Measurements from ENCODE around the gene SPCS2. TPM values are rescaled to one million over a fixed set of nuclear protein-coding genes. Genes with fewer than 3 reads are reported as not detected.

SPCS2 gene
- total RNA-seq, 1 experiment from 2014 or later = 116 TPM

DNA sequence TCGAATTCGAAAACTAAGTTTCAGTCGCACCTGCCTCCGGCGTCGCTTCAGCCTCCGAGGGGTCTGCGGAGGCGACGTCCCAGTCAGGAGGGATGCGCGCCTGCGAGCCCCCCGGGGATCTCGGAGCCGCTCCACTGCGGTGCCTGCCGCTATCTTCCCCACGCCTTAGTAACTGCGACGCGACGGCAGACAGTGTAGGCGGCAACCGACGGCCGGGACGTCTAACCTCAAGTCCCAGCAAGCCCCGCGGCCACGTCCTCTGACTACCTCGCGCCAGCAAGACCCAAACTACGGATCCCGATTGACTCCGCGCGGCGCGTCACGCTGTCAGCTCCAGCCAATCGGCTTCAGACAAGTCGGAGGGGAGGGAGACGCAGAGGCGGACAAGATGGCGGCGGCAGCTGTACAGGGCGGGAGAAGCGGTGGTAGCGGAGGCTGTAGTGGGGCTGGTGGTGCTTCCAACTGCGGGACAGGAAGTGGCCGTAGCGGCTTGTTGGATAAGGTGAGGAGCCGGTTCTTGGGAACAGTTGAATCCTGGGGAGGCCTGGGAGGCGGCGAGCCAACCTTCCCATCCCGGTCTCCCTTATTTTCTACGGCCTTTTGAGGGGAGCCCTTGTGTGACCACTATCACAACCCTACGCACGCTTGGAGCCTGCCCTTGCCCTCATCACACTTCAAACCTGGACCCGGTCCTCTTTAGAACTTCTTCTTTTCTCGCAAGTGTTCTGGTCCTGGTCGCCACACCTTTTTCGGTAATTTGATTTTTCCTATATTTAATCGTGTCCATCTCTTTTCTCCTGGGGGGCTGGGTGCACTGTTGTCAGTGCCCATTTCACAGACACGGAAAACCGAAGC is at the start of gene SPCS2, which contains the start of gene XRRA1 (continued):
- TF ChIP-seq, protein P1, sequence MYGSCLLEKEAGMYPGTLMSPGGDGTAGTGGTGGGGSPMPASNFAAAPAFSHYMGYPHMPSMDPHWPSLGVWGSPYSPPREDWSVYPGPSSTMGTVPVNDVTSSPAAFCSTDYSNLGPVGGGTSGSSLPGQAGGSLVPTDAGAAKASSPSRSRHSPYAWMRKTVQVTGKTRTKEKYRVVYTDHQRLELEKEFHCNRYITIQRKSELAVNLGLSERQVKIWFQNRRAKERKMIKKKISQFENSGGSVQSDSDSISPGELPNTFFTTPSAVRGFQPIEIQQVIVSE (CRISPR knock-in tag; IDR thresholded peaks at IDR 0.05; ENCODE audit: borderline replicate concordance) = no peak
- TF ChIP-seq, protein P2, sequence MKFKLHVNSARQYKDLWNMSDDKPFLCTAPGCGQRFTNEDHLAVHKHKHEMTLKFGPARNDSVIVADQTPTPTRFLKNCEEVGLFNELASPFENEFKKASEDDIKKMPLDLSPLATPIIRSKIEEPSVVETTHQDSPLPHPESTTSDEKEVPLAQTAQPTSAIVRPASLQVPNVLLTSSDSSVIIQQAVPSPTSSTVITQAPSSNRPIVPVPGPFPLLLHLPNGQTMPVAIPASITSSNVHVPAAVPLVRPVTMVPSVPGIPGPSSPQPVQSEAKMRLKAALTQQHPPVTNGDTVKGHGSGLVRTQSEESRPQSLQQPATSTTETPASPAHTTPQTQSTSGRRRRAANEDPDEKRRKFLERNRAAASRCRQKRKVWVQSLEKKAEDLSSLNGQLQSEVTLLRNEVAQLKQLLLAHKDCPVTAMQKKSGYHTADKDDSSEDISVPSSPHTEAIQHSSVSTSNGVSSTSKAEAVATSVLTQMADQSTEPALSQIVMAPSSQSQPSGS (CRISPR knock-in tag; IDR thresholded peaks at IDR 0.05; ENCODE audit: borderline replicate concordance, low read depth) = no peak
- TF ChIP-seq, protein P3, sequence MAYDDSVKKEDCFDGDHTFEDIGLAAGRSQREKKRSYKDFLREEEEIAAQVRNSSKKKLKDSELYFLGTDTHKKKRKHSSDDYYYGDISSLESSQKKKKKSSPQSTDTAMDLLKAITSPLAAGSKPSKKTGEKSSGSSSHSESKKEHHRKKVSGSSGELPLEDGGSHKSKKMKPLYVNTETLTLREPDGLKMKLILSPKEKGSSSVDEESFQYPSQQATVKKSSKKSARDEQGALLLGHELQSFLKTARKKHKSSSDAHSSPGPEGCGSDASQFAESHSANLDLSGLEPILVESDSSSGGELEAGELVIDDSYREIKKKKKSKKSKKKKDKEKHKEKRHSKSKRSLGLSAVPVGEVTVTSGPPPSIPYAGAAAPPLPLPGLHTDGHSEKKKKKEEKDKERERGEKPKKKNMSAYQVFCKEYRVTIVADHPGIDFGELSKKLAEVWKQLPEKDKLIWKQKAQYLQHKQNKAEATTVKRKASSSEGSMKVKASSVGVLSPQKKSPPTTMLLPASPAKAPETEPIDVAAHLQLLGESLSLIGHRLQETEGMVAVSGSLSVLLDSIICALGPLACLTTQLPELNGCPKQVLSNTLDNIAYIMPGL (CRISPR knock-in tag; IDR thresholded peaks at IDR 0.05) = peak; percentile 58
- no peak for TF ChIP-seq OVOL2 (CRISPR knock-in tag; IDR thresholded peaks at IDR 0.05; ENCODE audit: borderline replicate concordance)
- TF ChIP-seq GTF2I (CRISPR knock-in tag; conservative IDR thresholded peaks at IDR 0.05) = no peak
- no peak for TF ChIP-seq HMGA2 (CRISPR knock-in tag; IDR thresholded peaks at IDR 0.05)
- TF ChIP-seq, protein P4, sequence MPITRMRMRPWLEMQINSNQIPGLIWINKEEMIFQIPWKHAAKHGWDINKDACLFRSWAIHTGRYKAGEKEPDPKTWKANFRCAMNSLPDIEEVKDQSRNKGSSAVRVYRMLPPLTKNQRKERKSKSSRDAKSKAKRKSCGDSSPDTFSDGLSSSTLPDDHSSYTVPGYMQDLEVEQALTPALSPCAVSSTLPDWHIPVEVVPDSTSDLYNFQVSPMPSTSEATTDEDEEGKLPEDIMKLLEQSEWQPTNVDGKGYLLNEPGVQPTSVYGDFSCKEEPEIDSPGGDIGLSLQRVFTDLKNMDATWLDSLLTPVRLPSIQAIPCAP (CRISPR knock-in tag; IDR thresholded peaks at IDR 0.05) = peak; percentile 66; the same call in 1 of the 2 replicates
- TF ChIP-seq, protein P5, sequence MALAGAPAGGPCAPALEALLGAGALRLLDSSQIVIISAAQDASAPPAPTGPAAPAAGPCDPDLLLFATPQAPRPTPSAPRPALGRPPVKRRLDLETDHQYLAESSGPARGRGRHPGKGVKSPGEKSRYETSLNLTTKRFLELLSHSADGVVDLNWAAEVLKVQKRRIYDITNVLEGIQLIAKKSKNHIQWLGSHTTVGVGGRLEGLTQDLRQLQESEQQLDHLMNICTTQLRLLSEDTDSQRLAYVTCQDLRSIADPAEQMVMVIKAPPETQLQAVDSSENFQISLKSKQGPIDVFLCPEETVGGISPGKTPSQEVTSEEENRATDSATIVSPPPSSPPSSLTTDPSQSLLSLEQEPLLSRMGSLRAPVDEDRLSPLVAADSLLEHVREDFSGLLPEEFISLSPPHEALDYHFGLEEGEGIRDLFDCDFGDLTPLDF (CRISPR knock-in tag; IDR thresholded peaks at IDR 0.05) = no peak
- TF ChIP-seq, protein P6, sequence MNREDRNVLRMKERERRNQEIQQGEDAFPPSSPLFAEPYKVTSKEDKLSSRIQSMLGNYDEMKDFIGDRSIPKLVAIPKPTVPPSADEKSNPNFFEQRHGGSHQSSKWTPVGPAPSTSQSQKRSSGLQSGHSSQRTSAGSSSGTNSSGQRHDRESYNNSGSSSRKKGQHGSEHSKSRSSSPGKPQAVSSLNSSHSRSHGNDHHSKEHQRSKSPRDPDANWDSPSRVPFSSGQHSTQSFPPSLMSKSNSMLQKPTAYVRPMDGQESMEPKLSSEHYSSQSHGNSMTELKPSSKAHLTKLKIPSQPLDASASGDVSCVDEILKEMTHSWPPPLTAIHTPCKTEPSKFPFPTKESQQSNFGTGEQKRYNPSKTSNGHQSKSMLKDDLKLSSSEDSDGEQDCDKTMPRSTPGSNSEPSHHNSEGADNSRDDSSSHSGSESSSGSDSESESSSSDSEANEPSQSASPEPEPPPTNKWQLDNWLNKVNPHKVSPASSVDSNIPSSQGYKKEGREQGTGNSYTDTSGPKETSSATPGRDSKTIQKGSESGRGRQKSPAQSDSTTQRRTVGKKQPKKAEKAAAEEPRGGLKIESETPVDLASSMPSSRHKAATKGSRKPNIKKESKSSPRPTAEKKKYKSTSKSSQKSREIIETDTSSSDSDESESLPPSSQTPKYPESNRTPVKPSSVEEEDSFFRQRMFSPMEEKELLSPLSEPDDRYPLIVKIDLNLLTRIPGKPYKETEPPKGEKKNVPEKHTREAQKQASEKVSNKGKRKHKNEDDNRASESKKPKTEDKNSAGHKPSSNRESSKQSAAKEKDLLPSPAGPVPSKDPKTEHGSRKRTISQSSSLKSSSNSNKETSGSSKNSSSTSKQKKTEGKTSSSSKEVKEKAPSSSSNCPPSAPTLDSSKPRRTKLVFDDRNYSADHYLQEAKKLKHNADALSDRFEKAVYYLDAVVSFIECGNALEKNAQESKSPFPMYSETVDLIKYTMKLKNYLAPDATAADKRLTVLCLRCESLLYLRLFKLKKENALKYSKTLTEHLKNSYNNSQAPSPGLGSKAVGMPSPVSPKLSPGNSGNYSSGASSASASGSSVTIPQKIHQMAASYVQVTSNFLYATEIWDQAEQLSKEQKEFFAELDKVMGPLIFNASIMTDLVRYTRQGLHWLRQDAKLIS (CRISPR knock-in tag; IDR thresholded peaks at IDR 0.05; ENCODE audit: borderline replicate concordance) = no peak
- no peak for TF ChIP-seq GRHL2 (CRISPR knock-in tag; IDR thresholded peaks at IDR 0.05; ENCODE audit: insufficient replicate concordance, severe bottlenecking)
- 0 out of 2 replicates have a peak, but pooled peaks have one; percentile 45 for TF ChIP-seq CREB1 (CRISPR knock-in tag; IDR thresholded peaks at IDR 0.05)
- no peak for TF ChIP-seq ZNF263 (CRISPR knock-in tag; IDR thresholded peaks at IDR 0.05; ENCODE audit: low read depth)
- TF ChIP-seq, protein P7, sequence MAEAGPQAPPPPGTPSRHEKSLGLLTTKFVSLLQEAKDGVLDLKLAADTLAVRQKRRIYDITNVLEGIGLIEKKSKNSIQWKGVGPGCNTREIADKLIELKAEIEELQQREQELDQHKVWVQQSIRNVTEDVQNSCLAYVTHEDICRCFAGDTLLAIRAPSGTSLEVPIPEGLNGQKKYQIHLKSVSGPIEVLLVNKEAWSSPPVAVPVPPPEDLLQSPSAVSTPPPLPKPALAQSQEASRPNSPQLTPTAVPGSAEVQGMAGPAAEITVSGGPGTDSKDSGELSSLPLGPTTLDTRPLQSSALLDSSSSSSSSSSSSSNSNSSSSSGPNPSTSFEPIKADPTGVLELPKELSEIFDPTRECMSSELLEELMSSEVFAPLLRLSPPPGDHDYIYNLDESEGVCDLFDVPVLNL (CRISPR knock-in tag; IDR thresholded peaks at IDR 0.05; ENCODE audit: borderline replicate concordance, low read depth) = no peak
- TF ChIP-seq TCF7 (CRISPR knock-in tag; IDR thresholded peaks at IDR 0.05; ENCODE audit: low read depth) = no peak
- TF ChIP-seq, protein P8, sequence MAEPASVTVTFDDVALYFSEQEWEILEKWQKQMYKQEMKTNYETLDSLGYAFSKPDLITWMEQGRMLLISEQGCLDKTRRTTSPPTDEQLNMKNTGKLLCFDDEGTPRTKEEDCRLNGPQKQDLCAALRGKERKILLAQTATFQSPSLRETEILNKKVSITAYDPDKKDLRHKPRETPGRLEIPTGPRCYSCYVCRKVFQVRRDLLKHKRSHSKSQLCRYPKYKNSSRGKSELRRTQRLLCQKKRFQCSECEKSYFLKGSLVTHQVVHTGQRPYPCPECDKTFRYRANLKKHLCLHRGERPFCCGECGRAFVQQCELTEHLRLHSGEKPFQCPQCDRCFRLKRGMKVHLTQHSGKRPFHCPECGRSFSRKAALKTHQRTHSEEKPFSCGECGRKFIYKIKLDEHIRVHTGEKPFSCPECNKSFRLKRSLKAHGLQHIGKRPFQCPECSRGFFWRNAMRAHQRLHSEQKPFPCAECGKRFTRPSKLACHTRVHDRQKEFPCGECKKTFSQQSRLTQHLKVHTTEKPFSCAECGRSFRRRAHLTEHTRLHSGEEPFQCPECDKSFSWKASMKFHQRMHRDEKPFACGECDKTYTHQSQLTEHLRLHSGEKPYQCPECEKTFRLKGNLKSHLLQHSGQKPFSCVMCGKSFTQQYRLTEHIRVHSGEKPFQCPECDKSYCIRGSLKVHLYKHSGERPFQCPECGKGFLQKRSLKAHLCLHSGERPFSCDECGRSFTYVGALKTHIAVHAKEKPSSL (CRISPR knock-in tag; conservative IDR thresholded peaks at IDR 0.05) = no peak
- TF ChIP-seq, protein P9, sequence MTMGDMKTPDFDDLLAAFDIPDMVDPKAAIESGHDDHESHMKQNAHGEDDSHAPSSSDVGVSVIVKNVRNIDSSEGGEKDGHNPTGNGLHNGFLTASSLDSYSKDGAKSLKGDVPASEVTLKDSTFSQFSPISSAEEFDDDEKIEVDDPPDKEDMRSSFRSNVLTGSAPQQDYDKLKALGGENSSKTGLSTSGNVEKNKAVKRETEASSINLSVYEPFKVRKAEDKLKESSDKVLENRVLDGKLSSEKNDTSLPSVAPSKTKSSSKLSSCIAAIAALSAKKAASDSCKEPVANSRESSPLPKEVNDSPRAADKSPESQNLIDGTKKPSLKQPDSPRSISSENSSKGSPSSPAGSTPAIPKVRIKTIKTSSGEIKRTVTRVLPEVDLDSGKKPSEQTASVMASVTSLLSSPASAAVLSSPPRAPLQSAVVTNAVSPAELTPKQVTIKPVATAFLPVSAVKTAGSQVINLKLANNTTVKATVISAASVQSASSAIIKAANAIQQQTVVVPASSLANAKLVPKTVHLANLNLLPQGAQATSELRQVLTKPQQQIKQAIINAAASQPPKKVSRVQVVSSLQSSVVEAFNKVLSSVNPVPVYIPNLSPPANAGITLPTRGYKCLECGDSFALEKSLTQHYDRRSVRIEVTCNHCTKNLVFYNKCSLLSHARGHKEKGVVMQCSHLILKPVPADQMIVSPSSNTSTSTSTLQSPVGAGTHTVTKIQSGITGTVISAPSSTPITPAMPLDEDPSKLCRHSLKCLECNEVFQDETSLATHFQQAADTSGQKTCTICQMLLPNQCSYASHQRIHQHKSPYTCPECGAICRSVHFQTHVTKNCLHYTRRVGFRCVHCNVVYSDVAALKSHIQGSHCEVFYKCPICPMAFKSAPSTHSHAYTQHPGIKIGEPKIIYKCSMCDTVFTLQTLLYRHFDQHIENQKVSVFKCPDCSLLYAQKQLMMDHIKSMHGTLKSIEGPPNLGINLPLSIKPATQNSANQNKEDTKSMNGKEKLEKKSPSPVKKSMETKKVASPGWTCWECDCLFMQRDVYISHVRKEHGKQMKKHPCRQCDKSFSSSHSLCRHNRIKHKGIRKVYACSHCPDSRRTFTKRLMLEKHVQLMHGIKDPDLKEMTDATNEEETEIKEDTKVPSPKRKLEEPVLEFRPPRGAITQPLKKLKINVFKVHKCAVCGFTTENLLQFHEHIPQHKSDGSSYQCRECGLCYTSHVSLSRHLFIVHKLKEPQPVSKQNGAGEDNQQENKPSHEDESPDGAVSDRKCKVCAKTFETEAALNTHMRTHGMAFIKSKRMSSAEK (CRISPR knock-in tag; IDR thresholded peaks at IDR 0.05; ENCODE audit: borderline replicate concordance) = no peak
- TF ChIP-seq TEAD4 (CRISPR knock-in tag; IDR thresholded peaks at IDR 0.05) = peak; percentile 10; the same call in 1 of the 2 replicates
- no peak for TF ChIP-seq FOXJ3 (CRISPR knock-in tag; IDR thresholded peaks at IDR 0.05; ENCODE audit: borderline replicate concordance)
